A673 (cell line): ENCODE results near the gene AXDND1.

Source experiments
- CTCF ChIP-seq: fragments of 300-800, 200-600 bp; sonication (generic); conservative IDR thresholded peaks from 2 replicates; pipeline ENCODE4 v1.5.1; 2017; ENCODE audit warnings: low read depth, mild to moderate bottlenecking, antibody characterized with exemption, low read length, moderate library complexity, mixed read lengths
- EZH2 ChIP-seq: fragments of 200-600 bp; sonication (generic); IDR thresholded peaks from 2 replicates; pipeline ENCODE4 v1.6.1; 2017; ENCODE audit warnings: borderline replicate concordance, low read depth, mild to moderate bottlenecking, mixed read lengths, antibody characterized with exemption, low read length; ENCODE audit not compliant: poor library complexity, severe bottlenecking

- TF ChIP-seq CTCF (no peak), EZH2 (no peak)
Measured at GRCh38 chr1:179545321-179545720, 179.6 kb downstream of the AXDND1 start.
